GM10847 (cell line): ENCODE results near the gene NAPA.

ENCODE experiments used
- POLR2A ChIP-seq: IDR thresholded peaks from 2 replicates; pipeline ENCODE4 v1.6.1; 2011; ENCODE audit not compliant: insufficient read length; ENCODE audit errors: extremely low read depth

The NAPA gene

GRCh38 chr19:47486900-47487299 lies 28.0 kb downstream of the NAPA start:
- TF ChIP-seq POLR2A = no peak

GRCh38 chr19:47485210-47485609 lies 29.7 kb downstream of the NAPA start:
- no peak for TF ChIP-seq POLR2A

- peak; percentile 68 for TF ChIP-seq POLR2A
Observed at GRCh38 chr19:47483800-47484690, 30.8 kb downstream of the NAPA start, which contains the start of gene KPTN. Gene KPTN, minus strand, starts transcription at chr19:47484219. Its CDS starts 59 bp downstream, at chr19:47484160.

- TF ChIP-seq POLR2A = no peak
Observed at GRCh38 chr19:47483200-47483599, 31.7 kb downstream of the NAPA start.

- TF ChIP-seq POLR2A = no peak
Observed at GRCh38 chr19:47481460-47482052, 33.3 kb downstream of the NAPA start.

- no peak for TF ChIP-seq POLR2A
Observed at GRCh38 chr19:47480658-47481057, 34.2 kb downstream of the NAPA start.

GRCh38 chr19:47479701-47480503 lies 35.0 kb downstream of the NAPA start:
- TF ChIP-seq POLR2A = no peak

- TF ChIP-seq POLR2A = no peak
Observed at GRCh38 chr19:47476438-47476972, 38.4 kb downstream of the NAPA start.

- TF ChIP-seq POLR2A = no peak
Observed at GRCh38 chr19:47475465-47475864, 39.4 kb downstream of the NAPA start.

GRCh38 chr19:47473336-47473735 lies 41.5 kb downstream of the NAPA start:
- TF ChIP-seq POLR2A = no peak

- no peak for TF ChIP-seq POLR2A
Observed at GRCh38 chr19:47471733-47472457, 43.0 kb downstream of the NAPA start, which contains the start of gene SLC8A2. Gene SLC8A2, minus strand, starts transcription at chr19:47471893. Its CDS starts 5,490 bp downstream, at chr19:47466403.

- TF ChIP-seq POLR2A = no peak
Observed at GRCh38 chr19:47471381-47471732, 43.5 kb downstream of the NAPA start.

GRCh38 chr19:47470447-47471195 lies 44.2 kb downstream of the NAPA start:
- no peak for TF ChIP-seq POLR2A

GRCh38 chr19:47469719-47470118 lies 45.1 kb downstream of the NAPA start:
- no peak for TF ChIP-seq POLR2A
